NCI-H128 (cell line): Measurements from ENCODE around the gene ZNF511.

ENCODE experiments used
- DNase-seq: peaks from one replicate; lab custom pipeline; 2025; ENCODE audit not compliant: unreplicated experiment; lab: John Stamatoyannopoulos, UW

Gene ZNF511

DNA sequence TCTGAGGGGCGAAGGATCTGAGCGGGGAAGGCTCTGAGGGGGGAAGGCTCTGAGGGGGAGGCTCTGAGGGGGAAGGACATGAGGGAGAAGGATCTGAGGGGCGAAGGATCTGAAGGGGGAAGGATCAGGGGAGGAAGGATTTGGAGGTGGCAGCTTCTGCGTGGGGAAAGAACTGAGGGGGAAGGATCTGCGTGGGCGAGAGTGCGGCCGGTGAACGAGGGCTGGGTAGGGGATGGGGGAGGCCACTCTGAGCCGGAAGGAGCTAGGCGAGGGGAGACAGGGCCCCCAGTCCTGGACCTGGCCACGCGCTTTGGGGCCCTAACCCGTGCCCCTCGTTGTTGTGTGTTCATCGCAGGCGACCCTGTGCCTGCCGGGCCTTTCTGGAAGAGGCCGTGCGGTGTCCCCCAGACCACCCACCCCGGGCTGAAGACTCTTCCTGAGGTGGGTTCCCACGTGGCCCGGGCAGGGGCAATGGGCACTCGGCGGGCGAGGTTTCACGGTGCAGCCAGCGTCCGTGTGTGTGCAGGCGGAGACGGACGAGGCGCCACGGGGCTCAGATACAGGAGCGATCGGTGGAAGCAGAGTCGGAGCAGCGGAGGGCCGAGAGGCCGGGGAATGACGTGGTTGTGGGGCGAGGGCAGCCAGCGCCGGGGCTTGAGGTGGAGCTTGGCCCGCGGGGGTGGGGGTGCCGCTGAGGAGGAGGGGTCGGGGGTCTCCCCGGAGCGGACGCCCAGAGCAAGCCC, 26.0 kb downstream of the ZNF511 start:
- no peak for DNase-seq

DNA sequence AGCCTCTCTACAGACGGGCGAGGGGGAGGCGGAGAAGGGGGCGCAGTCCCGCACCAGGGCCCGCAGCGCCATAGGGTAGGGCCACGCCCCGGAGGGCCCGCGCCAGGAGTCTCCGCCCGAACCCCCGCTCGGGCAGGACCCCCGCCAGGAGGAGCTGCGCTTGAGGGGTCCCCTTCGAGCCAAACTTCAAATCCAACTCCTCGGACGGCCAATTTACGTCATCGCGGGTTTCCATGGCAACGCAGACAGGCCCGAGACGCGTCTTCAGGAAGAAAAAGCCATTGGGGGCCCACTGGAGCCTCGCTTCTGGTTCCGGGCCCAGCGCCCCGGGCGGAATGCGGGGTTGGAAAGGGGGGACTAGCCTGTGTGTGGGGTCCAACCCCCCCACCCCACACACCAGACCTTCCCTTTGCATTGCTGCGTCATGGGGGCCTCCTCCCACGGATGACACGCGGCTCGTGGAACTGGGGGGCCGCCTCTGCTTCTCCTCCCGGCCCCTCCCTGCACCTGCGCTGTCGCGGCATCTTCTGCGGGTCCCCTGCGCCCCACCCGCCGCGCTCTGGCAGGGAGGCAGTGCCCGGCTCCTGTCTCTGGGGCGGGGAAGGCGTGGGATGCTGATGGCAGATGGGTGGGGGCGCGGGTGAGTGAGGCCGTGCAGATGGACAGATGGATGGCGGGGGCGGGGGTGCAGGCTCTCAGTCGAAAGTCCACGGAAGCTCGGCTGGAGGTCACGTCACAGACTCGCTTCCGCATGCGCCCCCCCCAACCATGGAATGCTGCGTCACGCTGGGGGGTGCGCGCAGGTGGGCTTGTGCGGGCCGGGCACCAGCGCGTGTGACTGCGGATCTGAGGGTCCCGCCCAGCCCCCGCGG, 26.8 kb downstream of the ZNF511 start:
- no peak for DNase-seq

DNA sequence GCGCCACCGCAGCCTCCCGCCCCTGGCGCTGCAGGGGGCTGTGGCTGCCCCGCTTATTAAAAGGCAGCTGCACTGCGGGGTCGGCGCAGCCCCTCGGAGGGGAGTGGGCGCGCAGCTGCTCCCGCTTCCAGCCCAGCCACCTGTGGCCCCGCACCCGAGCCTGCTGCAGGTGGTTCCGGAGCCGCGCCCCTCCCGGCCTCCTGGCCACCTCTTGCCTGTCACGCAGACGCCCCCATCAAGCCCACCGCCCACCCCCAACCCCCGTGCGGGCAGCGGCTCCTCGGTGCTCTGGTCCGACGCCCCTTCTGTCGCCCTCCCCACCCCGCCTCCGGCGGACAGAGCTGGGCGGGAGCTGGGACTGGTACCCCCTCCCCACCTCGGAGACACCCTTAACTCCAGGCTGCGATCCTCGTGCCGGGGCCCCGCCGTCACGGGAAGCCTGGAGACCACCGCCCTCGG, 27.4 kb downstream of the ZNF511 start:
- DNase-seq = no peak

DNA sequence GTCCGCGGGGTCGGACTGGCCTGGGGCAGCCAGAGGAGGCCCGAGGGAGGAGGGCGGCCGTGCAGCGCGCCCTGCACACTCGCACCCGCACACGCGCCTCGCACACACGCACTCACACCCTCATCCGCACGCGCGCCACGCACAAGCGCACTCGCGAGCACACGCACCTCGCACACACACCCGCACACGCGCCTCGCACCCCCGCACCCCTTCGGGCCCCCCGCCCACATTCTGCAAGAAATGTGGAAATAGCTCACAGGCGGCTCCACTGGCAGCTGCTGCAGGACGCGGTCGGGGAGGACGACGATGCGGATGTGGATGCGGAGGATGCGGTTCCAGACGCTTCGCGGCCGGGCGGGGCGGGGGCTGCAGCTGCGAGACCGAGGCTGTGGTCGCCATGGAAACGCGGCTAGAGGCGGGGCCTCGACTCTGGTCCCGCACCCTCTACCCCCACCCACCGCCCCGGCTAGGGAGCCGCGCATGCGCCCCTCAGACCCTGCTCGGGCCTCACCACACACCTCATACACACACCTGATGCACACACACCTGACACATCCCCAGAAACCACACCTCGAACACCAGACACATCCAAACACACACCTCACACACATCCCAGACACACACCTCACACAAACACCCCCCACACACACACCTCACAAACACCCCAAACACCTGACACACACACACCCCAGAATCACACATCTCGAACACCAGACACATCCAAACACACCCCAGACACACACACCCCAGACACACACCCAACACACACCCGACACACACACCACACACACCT, 28.1 kb downstream of the ZNF511 start, which contains the start of gene CALY:
TSS of gene CALY (minus strand) at position 320 of the 793 bp plus-strand sequence. CDS start 7,907 bp downstream, outside the sequence.
- no peak for DNase-seq

DNA sequence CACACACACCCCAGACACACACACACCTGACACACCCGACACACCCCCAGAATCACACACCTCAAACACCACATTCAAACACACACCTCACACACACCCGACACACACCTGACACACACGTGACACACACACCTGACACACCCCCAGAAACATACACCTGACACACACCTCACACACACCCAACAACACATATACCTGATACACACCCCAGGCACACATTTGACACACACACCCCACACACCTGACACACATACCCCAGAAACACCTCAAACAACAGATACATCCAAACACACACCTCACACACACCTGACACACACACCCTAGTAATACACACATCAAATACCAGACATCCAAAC, 28.6 kb downstream of the ZNF511 start:
- DNase-seq = no peak

DNA sequence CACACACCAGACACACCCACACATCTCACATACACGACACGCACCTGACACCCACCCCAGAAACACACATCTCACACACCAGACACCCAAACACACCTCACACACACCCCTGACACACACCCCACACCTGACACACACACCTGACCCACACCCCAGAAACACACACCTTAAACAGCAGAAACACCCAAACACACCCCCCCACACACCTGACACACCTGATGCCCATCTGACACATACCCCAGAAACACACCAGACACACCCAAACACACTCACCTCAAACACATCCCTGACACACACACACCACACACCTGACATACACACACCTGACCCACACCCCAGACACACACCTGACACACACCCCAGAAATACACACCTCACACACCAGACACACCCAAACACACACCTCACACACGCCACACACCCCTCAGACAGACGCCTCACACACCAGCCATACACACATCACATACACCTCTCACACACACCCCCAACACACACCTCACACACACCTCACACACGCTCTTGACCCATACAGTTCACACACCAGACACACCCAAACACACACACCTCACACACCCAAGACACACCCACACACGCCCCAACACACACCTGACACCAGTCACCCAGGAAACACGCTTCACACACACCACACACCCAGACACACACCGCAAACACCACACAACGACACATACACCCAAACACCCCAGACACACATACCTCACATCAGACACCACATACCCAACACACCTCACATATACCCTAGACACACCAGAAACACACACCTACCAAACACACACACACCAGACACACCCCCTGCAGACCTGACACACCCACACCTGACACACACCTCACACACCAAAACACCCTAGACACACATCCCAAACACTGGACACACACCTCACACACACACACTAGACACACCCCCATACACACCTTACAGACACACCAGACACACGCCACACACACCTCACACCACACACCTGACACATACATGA, 29.7 kb downstream of the ZNF511 start:
- DNase-seq = no peak

DNA sequence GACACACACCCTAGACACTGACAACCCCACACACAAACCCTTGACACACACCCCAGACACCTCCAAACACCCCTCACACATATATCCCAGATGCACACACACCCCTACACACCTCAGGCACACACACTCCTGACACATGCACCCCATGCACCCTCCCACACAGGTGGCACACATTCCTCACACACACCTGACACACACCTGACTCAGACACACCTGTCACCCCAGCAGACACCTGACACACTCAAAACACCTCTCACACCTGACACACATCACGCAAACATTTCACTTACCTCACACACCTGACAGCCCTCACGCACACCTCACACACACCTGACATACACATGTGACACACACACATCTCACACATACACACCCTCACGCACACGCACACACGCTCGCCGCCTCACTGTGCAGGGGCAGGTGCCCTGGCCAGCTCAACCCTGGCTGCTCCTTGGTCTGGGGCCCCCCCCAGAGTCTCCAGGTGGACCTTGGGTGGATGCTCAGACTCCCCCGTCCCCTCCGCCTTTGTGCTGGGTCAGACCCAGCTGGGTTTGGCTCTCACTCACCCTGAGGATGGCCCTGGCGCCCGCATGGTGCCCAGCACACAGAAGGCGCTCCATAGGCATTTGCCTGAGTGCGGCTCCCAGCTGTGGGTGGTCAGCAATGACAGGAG, 31.1 kb downstream of the ZNF511 start:
- no peak for DNase-seq

DNA sequence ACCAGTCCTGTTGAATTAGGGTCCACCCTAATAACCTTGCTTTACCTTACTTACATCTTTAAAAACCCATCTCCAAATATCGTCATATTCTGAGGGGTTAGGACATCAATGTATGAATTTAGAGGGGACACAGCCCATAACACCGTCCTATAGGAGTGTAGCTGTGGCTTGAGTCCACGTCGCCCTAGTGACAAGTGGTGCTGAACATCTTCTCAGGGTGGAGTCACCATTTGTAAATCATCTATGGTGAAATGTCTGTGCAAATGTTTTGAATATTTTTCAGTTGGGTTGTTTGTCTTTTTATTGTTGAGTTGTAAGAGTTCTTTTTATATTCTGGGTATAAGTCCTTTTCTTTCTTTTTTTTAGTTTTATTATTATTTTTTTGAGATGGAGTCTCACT, 33.3 kb downstream of the ZNF511 start:
- no peak for DNase-seq

DNA sequence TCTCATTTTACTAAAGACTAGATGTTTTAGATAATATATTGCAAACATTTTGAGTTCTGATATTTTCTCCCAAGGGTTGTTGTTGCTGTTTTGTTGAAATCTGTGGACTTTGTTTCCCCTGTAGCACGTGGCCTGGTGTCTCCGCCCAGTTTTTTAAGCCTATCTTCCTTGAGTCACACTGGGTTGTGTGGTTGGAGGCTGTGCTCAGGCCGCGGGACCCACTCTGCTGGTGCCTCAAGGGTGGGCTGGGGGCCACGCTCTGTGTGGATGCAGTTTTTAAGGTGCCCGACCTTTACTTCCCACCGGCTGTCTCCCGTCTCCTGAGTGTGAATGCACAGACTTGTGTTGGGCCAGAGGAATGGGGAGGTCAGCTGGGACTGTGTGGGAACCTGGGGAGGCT, 34.2 kb downstream of the ZNF511 start:
- DNase-seq = no peak

DNA sequence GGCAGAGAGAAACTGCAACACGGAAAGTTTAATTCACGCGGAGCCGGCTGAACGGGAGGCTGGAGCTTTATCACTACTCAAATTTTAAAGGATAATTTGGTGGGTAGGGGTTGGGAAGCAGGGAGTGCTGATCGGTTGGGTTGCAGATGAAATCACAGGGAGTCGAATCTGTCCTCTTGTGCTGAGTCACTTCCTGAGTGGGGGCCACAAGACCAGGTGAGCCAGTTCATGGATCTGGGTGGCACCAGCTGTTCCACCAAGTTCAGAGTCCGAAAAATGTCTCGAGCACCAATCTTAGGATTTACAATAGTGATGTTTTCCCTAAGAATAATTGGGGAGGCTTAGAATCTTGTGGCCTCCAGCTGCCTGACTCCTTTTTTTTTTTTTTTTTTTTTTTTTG, 34.8 kb downstream of the ZNF511 start:
- DNase-seq = no peak

DNA sequence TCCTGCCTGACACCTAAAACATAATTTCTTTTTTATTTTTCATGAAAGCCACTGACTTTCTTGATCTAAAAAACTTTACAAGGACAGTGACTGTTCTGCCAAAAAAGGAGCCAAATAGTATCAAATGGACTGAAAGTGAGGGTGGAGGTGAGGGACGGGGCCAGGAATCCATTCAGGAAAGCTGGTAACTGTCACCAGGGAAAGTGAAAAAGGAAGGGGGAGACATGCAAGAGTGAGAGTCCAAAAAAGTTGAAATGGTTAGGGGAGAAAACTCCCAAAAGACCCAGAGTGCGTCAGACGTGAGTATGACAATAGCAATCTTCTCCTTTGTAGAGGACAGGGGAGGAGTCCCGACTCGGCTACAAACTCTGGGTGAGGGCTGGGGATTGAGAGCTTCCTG, 35.5 kb downstream of the ZNF511 start:
- no peak for DNase-seq

DNA sequence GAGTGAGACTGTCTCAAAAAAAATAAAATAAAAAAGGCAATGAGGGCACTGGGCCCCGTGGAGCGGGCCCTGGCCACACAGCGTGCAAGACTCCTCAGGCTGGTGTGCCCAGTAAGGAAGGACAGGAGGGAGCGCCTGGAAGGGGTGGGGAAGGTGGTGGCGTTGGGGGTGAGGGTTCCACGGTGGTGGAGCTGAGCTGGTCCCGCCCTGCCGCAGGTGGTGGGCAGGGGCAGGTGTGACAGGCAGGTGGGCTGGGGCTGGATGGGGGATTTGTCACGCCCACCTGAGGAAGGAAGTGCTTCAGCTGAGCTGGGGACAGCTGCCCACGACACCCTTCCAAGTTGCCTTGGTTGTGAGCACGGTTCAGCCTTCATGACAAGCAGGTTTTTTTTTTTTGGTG, 37.7 kb downstream of the ZNF511 start:
- DNase-seq = no peak

DNA sequence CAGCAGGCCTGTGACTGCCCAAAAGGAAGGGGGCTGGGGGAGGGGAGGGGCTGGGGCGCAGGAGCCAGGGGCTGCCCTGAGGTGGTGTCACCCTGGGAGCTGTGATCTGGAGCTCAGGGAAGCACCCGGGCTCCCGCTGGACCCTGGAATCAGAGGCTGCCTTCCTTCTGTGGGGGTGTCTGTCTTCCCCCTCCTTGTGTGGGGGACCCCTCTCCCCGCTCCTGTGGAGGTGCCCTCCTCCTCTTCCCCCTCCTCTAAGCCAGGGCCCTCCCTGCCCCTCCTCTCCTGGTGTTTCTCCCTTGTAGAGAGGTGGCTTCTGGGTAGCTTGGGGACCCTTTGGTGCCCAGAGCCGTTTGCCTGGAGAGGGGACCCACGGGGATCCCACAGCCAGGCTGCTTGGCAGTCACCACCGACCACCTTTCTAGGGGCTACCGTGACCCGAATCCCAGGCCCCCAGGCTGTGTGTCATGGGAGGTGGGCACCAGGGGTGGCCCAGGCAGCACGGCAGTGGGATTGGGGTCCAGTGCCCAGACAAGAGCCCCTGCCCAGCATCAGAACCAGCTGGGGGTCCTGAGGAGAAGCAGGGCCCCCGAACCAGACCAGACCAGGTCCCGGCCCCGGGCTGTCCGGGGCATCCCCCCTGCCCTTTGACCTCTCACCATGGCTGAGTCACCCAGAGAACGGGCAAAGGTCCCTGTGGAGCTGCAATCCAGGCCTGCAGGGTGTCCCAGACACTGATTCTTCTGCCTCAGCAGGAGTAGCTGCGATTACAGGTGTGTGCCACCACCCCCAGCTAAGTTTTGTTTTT, 39.2 kb downstream of the ZNF511 start:
- DNase-seq = no peak

DNA sequence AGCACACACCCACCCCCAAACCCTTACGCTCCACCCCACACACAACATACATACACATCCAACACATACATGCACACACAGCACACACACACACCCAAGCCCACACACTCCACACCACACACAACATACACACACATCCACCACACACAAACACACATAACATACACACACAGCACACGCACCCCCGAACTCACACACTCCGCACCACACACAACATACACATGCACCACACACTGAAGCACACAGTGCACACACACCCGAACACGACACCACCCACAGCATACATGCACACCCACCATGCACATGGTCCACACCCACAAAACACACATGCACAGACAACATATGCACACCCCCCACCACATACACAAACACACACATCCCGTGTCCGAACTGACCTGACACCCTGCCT, 40.5 kb downstream of the ZNF511 start:
- no peak for DNase-seq

DNA sequence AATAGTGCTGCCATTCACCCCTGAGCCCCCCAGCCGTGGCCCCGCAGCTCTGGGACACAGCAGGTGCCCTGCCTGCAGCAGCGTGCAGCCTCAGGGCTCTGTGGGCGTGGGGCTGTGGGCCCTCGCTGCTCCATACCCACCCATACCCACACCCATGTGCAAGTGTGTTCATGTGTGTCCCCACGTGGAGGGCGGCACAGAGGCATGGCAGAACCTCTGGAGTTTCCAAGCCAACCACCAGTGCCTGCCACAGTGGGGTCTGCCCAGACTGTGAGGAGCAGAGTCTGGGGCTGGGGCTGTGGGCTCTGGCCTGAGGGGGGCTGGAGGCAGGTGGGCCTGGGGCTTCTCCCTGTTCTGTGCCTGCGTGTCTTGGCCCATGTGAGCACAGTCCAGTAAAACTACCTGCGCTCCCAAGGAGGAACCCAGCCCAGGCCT, 40.9 kb downstream of the ZNF511 start:
- no peak for DNase-seq

DNA sequence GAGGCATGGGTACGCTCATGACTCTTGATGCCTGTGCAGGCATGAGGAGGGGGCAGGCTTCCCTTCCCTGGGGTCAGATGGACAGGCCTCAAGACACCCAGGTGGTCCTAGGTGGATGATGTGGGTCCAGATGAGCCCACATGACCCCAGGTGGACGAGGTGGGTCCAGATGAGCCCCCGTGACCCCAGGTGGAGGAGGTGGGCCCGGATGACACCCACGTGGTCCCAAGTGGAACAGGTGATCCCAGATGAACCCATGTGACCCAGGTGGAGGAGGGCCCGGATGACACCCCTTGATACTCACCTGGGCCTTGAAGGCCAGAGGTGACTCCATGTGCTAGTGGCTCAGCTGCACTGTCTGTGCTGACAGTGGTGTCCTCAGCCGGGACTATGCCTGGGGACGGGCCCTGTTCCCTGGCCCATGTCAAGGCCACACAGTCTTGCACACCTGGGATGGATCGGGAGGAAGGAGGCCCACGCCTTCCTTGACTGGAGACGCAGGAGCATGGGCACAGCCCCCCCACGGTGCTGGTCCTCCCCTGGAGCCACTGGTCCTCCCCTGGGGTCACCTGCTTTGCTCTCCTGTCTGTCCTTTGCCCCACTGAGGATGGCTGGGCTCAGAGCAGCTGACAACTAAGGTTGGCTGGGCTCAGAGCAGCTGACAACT, 41.7 kb downstream of the ZNF511 start:
- DNase-seq = no peak

DNA sequence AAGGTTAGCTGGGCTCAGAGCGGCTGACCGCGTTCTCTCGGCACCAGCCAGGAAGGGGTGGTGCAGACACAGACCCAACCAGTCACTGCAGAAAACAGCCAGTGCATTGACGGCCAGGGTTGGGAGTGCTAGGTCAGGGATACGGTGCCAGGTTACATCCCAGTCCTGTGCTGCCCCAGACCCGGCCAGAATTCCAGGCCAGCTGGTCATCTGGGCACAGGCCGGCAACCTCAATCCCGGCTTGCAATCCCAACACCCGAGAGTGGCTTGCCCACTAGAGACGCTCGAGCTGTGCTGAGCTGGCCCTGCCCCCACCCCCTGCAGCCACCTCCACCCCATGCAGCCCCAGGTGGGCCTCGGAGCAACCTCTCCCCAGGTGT, 42.2 kb downstream of the ZNF511 start:
- DNase-seq = no peak
